Stimulated activated CD4-positive, alpha-beta T cell treated with anti-CD3 and anti-CD28 coated beads, Interleukin-12 subunit alpha, Interleukin-12 subunit beta, amount 100 ng/mL, for 48 hours (primary cell): Measurements from ENCODE around the gene KICS2.

Experiments
- DNase-seq, 3 donors: peaks; one replicate each; pipeline ENCODE4 v3.0.0-alpha.2; 2020; ENCODE audit warnings: low read depth in 2 of 3, low spot score in 1 of 3

Gene KICS2

GRCh38 chr12:64222009-64222765, at the start of gene KICS2:
TSS of gene KICS2 (minus strand) at chr12:64222296. CDS start at chr12:64222237, 59 bp downstream.
- DNase-seq = peak; percentile 76 to 88 (median 82)

- DNase-seq = no peak
These were observed 48.3 kb upstream of the KICS2 start for GRCh38 chr12:64270411-64270810.

DNA sequence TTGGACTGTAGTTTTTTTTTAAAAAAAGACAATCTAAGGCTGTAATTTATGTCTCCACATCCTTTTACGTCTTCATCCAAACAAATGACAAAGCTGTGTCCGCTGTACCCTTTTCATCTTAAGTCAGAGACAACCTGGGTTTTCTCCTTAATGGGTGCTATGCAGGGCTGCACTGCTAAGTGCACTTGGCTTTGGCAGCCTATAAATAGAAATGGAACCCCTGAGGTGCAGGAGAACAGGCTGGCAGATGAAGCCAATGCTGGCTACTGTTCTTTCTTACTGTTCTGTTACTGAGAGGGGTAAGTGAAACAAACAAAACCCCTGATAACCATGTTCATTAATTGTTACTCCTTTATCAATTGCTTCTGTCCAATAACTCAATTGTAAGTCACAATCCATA, 47.1 kb upstream of the KICS2 start:
- DNase-seq = no peak

DNA sequence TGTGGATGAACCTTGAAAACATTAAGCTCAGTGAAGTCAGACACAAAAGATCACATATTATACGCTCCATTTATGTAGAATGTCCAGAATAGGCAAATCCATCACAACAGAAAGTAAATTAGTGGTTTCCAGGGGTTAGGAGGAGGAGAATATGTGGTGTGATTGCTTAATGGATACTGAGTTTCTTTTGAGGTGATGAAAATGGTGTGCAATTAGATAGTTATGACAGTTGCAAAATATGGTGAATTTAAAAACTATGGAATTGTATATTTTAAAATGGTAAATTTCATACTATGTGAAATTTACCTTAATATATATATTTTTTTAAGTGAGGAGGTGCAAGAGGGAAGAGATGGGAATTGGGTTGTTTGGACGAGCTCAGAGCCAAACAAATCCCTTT, 46.3 kb upstream of the KICS2 start:
- DNase-seq = no peak

DNA sequence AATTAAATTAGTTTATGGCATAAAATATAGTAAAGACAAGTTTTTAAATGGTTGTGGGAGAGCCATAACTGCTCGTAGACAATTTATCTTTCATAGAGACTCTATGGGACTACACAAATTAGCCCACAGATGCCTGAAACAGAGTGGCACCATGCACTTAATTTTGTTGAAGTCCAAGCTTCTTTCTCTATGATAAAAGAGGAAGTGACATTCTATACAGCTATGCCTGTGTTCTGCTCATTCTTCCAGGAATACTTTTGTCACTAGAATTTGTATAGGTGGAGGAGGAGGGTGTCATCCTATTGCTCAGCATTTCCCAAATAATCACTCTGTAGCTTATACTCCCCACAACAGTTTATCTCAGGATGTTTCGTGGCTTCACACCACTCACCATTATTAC, 43.7 kb upstream of the KICS2 start:
- no peak for DNase-seq

GRCh38 chr12:64261813-64262212, 39.7 kb upstream of the KICS2 start:
- no peak for DNase-seq

DNA sequence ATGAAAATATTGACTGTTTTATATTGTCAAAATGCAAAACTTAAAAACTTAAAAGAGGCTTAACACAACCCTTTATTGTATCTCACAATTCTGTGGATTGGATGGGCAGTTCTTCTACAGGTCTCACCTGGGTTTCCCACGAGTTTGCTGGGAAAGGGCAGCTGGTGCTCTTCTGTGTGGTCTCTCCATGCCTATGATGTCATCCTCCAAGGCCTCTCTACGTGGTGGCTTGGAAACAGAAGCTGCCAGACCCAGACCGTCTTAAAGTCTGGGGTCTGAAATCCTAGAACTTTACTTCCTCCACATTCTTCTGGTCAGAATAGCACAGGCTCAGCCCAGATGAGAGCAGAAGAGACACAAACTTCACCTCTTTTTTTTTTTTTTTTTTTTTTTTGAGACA, 36.5 kb upstream of the KICS2 start:
- DNase-seq = no peak

GRCh38 chr12:64256166-64256800, 34.2 kb upstream of the KICS2 start:
- DNase-seq = peak in 1 of 3 donors; percentile 38

DNA sequence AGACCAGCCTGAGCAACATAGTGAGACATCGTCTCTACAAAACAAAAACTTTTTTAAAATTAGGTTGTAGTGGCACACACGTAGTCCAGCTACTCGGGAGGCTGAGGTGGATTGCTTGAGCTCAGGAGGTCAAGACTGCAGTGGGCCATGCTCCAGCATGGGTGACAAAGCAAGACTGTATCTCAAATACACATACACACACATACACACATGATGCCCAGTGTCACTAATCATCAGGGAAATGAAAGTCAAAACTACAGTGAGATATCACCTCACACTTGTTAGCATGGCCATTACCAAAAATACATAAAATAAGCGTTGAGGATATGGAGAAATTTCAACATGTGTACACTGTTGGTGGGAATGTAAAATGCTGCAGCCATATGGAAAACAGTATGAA, 33.2 kb upstream of the KICS2 start:
- no peak for DNase-seq

- DNase-seq = no peak
These were observed 31.3 kb upstream of the KICS2 start for GRCh38 chr12:64253356-64253755.

- no peak for DNase-seq
These were observed 30.6 kb upstream of the KICS2 start for GRCh38 chr12:64252681-64253080.

DNA sequence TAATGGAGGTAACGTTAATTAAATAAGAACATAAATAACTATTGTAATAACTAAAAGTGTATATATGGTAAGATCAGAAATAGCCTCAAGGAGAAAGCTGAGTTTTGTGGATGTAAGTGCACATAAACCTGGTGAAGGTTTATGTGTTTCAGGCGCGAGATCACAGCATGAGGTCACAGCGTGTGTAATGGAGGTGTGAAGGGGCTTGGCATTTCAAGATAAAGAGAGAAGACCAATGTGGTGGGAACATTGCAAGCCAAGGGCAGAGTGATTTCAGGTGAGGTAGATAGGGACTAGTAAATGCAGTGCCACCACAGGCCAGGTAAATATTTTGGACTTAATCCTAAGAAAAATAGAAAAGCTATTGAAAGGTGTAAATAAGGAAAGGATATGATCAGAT, 21.7 kb upstream of the KICS2 start:
- no peak for DNase-seq

- no peak for DNase-seq
These were observed 18.7 kb upstream of the KICS2 start for GRCh38 chr12:64240781-64241180.

DNA sequence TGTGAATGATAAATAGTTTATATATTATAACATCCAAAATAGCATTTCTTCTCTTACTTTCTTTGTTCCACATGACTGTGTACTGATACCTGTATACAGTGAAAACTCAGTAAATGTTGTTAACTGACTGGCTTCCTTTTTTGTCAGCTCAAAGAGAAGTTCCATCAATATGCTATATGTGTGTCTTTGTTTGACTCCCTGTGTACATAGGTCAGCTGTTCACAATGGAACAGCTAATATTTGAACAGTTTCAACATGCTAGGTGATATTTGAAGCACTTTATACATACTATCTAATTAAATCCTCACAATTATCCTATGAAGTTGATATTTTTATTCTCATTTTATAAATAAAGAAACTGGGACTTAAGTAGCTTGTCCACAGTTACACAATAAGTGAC, 15.3 kb upstream of the KICS2 start:
- no peak for DNase-seq

DNA sequence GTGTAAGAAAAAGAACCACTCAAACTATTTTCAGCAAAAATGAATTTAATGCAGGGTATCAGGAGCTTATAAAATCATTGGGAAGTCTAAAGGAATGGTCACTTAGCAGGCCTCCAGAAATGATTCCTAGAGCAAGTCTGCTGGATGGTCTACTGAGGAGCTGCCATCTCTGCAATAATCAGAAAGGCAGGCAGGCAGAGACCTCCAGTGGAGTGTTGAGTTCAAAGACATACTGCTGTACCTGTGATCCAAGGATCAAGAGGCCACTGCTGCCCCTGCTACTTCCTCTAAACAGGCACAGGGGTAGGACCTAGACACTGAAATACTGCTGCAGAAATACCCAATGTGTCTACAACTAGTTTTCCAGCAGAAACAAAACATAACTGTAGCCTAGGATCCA, 14.5 kb upstream of the KICS2 start:
- DNase-seq = no peak

- DNase-seq = no peak
These were observed 10.1 kb upstream of the KICS2 start for GRCh38 chr12:64232196-64232595.

GRCh38 chr12:64229796-64230195, 7.7 kb upstream of the KICS2 start:
- no peak for DNase-seq

DNA sequence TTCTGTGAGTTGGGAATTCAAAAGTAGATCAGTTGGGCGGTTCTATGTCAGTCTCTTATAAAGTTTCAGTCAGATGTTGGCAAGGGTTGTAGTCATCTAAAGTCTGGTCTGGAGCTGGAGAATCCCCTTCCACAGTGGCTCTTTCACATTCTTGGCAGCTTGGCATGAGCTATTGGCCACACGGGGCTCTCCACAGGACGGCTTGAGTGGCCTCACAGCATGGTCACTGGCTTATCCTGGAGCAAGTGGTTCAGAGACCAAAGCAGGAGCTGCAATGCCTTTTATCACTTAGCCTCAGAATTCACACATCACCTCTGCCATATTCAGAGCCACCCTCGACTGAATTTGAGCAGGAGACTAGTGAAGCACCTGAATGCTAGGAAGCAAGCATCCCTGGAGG, 7.1 kb upstream of the KICS2 start:
- DNase-seq = no peak

DNA sequence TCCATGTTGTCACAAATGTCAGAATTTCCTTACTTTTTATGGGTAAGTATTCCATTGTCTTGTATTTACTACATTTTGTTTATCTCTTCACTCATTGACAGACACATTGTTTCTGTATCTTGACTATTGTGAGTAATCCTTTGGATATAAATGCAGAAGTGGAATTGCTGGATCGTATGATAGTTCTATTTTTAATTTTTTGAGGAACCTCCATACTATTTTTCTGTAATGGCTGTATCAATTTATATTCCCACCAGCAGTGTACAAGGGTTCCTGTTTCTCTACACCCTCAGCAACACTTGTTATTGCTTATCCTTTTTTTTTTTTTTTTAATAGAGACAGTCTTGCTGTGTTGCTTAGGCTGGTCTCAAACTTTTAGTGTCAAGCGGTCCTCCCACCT, 3.5 kb upstream of the KICS2 start:
- DNase-seq = no peak

GRCh38 chr12:64221651-64222008, 466 bp downstream of the KICS2 start:
- peak; percentile 16 to 55 (median 47) for DNase-seq

GRCh38 chr12:64220046-64220445, 2.0 kb downstream of the KICS2 start:
- no peak for DNase-seq

- DNase-seq = no peak
These were observed 3.0 kb downstream of the KICS2 start for GRCh38 chr12:64219145-64219544.

- no peak for DNase-seq
These were observed 3.5 kb downstream of the KICS2 start for GRCh38 chr12:64218597-64218996.
